ENCODE data around the gene DIDO1.
"Not testable (repeated sequence)": the region's sequence is repeated elsewhere in the genome, so short reads cannot be mapped to it uniquely, and the experiment has no call there.

DIDO1 gene

GRCh38 chr20:62853304-62853703, 73.0 kb downstream of the DIDO1 start:
- not testable (repeated sequence) for H3K27ac ChIP-seq (ENCODE audit: low read depth, low read length); H3K4me1 ChIP-seq (ENCODE audit: control insufficient read depth, insufficient read depth, low read length); H3K9ac ChIP-seq (ENCODE audit: low read length); H3K27me3 ChIP-seq (ENCODE audit: control insufficient read depth, insufficient read depth, low read length); H3K4me3 ChIP-seq (ENCODE audit: low read depth, low read length); H3K9me3 ChIP-seq (ENCODE audit: control insufficient read depth, insufficient read depth, low read depth, low read length)
- peaks cover 60% of the 10 kb centered on the region for H3K36me3 ChIP-seq (ENCODE audit: control insufficient read depth, insufficient read depth, low read length)

GRCh38 chr20:62852841-62853240, 73.5 kb downstream of the DIDO1 start:
- Histone ChIP-seq H3K9ac (ENCODE audit: low read length) (no peak overlapping the region), H3K4me3 (ENCODE audit: low read depth, low read length) (no peak overlapping the region), H3K4me1 (ENCODE audit: control insufficient read depth, insufficient read depth, low read length) (no peaks in the 10 kb centered on the region), H3K36me3 (ENCODE audit: control insufficient read depth, insufficient read depth, low read length) (peaks cover 57% of the 10 kb centered on the region), H3K27me3 (ENCODE audit: control insufficient read depth, insufficient read depth, low read length) (no peaks in the 10 kb centered on the region), H3K27ac (ENCODE audit: low read depth, low read length) (no peak overlapping the region), H3K9me3 (ENCODE audit: control insufficient read depth, insufficient read depth, low read depth, low read length) (no peaks in the 10 kb centered on the region)

- no peaks in the 10 kb centered on the region for H3K27me3 ChIP-seq (ENCODE audit: control insufficient read depth, insufficient read depth, low read length)
- H3K9me3 ChIP-seq (ENCODE audit: control insufficient read depth, insufficient read depth, low read depth, low read length): no peaks in the 10 kb centered on the region
- no peaks in the 10 kb centered on the region for H3K4me1 ChIP-seq (ENCODE audit: control insufficient read depth, insufficient read depth, low read length)
- H3K36me3 ChIP-seq (ENCODE audit: control insufficient read depth, insufficient read depth, low read length): peaks cover 52% of the 10 kb centered on the region
- no peak overlapping the region for H3K4me3 ChIP-seq (ENCODE audit: low read depth, low read length)
- no peak overlapping the region for H3K27ac ChIP-seq (ENCODE audit: low read depth, low read length)
- no peak overlapping the region for H3K9ac ChIP-seq (ENCODE audit: low read length)
These were observed 74.1 kb downstream of the DIDO1 start for GRCh38 chr20:62852196-62852595.

- Histone ChIP-seq H3K4me1 (ENCODE audit: control insufficient read depth, insufficient read depth, low read length) (no peaks in the 10 kb centered on the region), H3K9ac (ENCODE audit: low read length) (no peak overlapping the region), H3K36me3 (ENCODE audit: control insufficient read depth, insufficient read depth, low read length) (peaks cover 54% of the 10 kb centered on the region), H3K9me3 (ENCODE audit: control insufficient read depth, insufficient read depth, low read depth, low read length) (no peaks in the 10 kb centered on the region), H3K4me3 (ENCODE audit: low read depth, low read length) (no peak overlapping the region), H3K27me3 (ENCODE audit: control insufficient read depth, insufficient read depth, low read length) (no peaks in the 10 kb centered on the region), H3K27ac (ENCODE audit: low read depth, low read length) (no peak overlapping the region)
These were observed 75.9 kb downstream of the DIDO1 start for GRCh38 chr20:62850333-62850974.

GRCh38 chr20:62849431-62849830, 76.9 kb downstream of the DIDO1 start:
- H3K4me1 ChIP-seq (ENCODE audit: control insufficient read depth, insufficient read depth, low read length): no peaks in the 10 kb centered on the region
- no peaks in the 10 kb centered on the region for H3K27me3 ChIP-seq (ENCODE audit: control insufficient read depth, insufficient read depth, low read length)
- H3K4me3 ChIP-seq (ENCODE audit: low read depth, low read length): no peak overlapping the region
- peaks cover 44% of the 10 kb centered on the region for H3K36me3 ChIP-seq (ENCODE audit: control insufficient read depth, insufficient read depth, low read length)
- H3K9ac ChIP-seq (ENCODE audit: low read length): no peak overlapping the region
- H3K9me3 ChIP-seq (ENCODE audit: control insufficient read depth, insufficient read depth, low read depth, low read length): no peaks in the 10 kb centered on the region
- H3K27ac ChIP-seq (ENCODE audit: low read depth, low read length): no peak overlapping the region

- H3K36me3 ChIP-seq (ENCODE audit: control insufficient read depth, insufficient read depth, low read length): peaks cover 43% of the 10 kb centered on the region
- not testable (repeated sequence) for H3K9ac ChIP-seq (ENCODE audit: low read length); H3K27ac ChIP-seq (ENCODE audit: low read depth, low read length); H3K9me3 ChIP-seq (ENCODE audit: control insufficient read depth, insufficient read depth, low read depth, low read length); H3K27me3 ChIP-seq (ENCODE audit: control insufficient read depth, insufficient read depth, low read length); H3K4me1 ChIP-seq (ENCODE audit: control insufficient read depth, insufficient read depth, low read length); H3K4me3 ChIP-seq (ENCODE audit: low read depth, low read length)
These were observed 77.4 kb downstream of the DIDO1 start for GRCh38 chr20:62848917-62849316.

GRCh38 chr20:62846166-62846890, 80.0 kb downstream of the DIDO1 start:
- no peak overlapping the region for H3K9ac ChIP-seq (ENCODE audit: low read length)
- no peaks in the 10 kb centered on the region for H3K27me3 ChIP-seq (ENCODE audit: control insufficient read depth, insufficient read depth, low read length)
- H3K9me3 ChIP-seq (ENCODE audit: control insufficient read depth, insufficient read depth, low read depth, low read length): peaks cover 5% of the 10 kb centered on the region; the same call in 1 of the 2 replicates
- no peaks in the 10 kb centered on the region for H3K4me1 ChIP-seq (ENCODE audit: control insufficient read depth, insufficient read depth, low read length)
- H3K36me3 ChIP-seq (ENCODE audit: control insufficient read depth, insufficient read depth, low read length): peaks cover 20% of the 10 kb centered on the region
- no peak overlapping the region for H3K27ac ChIP-seq (ENCODE audit: low read depth, low read length)
- no peak overlapping the region for H3K4me3 ChIP-seq (ENCODE audit: low read depth, low read length)

GRCh38 chr20:62845416-62846160, 80.7 kb downstream of the DIDO1 start:
- H3K27me3 ChIP-seq (ENCODE audit: control insufficient read depth, insufficient read depth, low read length): no peaks in the 10 kb centered on the region
- no peak overlapping the region for H3K27ac ChIP-seq (ENCODE audit: low read depth, low read length)
- no peak overlapping the region for H3K4me3 ChIP-seq (ENCODE audit: low read depth, low read length)
- no peak overlapping the region for H3K9ac ChIP-seq (ENCODE audit: low read length)
- no peaks in the 10 kb centered on the region for H3K4me1 ChIP-seq (ENCODE audit: control insufficient read depth, insufficient read depth, low read length)
- peaks cover 22% of the 10 kb centered on the region for H3K36me3 ChIP-seq (ENCODE audit: control insufficient read depth, insufficient read depth, low read length)
- H3K9me3 ChIP-seq (ENCODE audit: control insufficient read depth, insufficient read depth, low read depth, low read length): peaks cover 5% of the 10 kb centered on the region; the same call in 1 of the 2 replicates

- no peak overlapping the region for H3K4me3 ChIP-seq (ENCODE audit: low read depth, low read length)
- peaks cover 28% of the 10 kb centered on the region for H3K36me3 ChIP-seq (ENCODE audit: control insufficient read depth, insufficient read depth, low read length)
These were observed 82.1 kb downstream of the DIDO1 start for GRCh38 chr20:62844182-62844581.

GRCh38 chr20:62843656-62844055, 82.6 kb downstream of the DIDO1 start:
- Histone ChIP-seq H3K27ac (ENCODE audit: low read depth, low read length) (no peak overlapping the region), H3K9ac (ENCODE audit: low read length) (no peak overlapping the region), H3K36me3 (ENCODE audit: control insufficient read depth, insufficient read depth, low read length) (peaks cover 31% of the 10 kb centered on the region), H3K27me3 (ENCODE audit: control insufficient read depth, insufficient read depth, low read length) (no peaks in the 10 kb centered on the region), H3K4me3 (ENCODE audit: low read depth, low read length) (no peak overlapping the region), H3K9me3 (ENCODE audit: control insufficient read depth, insufficient read depth, low read depth, low read length) (peaks cover 5% of the 10 kb centered on the region; the same call in 1 of the 2 replicates), H3K4me1 (ENCODE audit: control insufficient read depth, insufficient read depth, low read length) (no peaks in the 10 kb centered on the region)

More at GRCh38 chr20:62844182-62844581, 82.1 kb downstream of the DIDO1 start:
- Histone ChIP-seq H3K27me3 (ENCODE audit: control insufficient read depth, insufficient read depth, low read length) (no peaks in the 10 kb centered on the region), H3K9ac (ENCODE audit: low read length) (no peak overlapping the region), H3K27ac (ENCODE audit: low read depth, low read length) (no peak overlapping the region), H3K4me1 (ENCODE audit: control insufficient read depth, insufficient read depth, low read length) (no peaks in the 10 kb centered on the region), H3K9me3 (ENCODE audit: control insufficient read depth, insufficient read depth, low read depth, low read length) (peaks cover 5% of the 10 kb centered on the region; the same call in 1 of the 2 replicates)

- Histone ChIP-seq H3K9ac (ENCODE audit: low read length) (no peak overlapping the region), H3K4me1 (ENCODE audit: control insufficient read depth, insufficient read depth, low read length) (no peaks in the 10 kb centered on the region), H3K27ac (ENCODE audit: low read depth, low read length) (no peak overlapping the region), H3K9me3 (ENCODE audit: control insufficient read depth, insufficient read depth, low read depth, low read length) (peaks cover 5% of the 10 kb centered on the region; the same call in 1 of the 2 replicates), H3K36me3 (ENCODE audit: control insufficient read depth, insufficient read depth, low read length) (peaks cover 42% of the 10 kb centered on the region), H3K4me3 (ENCODE audit: low read depth, low read length) (no peak overlapping the region), H3K27me3 (ENCODE audit: control insufficient read depth, insufficient read depth, low read length) (no peaks in the 10 kb centered on the region)
These were observed 84.5 kb downstream of the DIDO1 start for GRCh38 chr20:62841705-62842212.
